ENCODE data around the gene CMTM8.

CMTM8 gene

DNA sequence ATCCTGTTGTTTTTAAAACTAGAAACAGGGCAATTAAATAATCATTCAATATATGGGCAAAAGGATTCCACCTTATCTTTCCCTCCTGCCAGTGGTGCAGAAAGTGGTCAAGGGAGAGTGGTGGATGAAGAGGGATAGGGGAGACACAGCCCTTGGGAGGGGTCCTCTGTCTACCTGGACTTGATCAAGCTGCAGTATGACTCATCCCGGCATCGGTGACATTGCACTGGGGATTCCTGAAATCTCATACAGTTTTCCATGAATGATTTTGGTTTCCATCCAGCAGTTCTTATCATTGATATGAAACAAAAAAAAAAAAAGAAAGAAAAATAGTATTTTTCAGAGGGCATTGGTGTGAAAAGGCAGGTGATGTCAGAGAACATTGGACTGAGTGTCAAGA lies 62.9 kb downstream of the CMTM8 start:
- Histone ChIP-seq H3K36me3 (replicated peaks; ENCODE audit: low read depth, low read length) (no peaks in the 10 kb centered on the region), H2AFZ (ENCODE audit: low read depth, low read length) (no peak overlapping the region), H3K9ac (ENCODE audit: low read length) (no peak overlapping the region), H3K4me1 (ENCODE audit: low read length) (peaks cover 5% of the 10 kb centered on the region), H4K20me1 (ENCODE audit: insufficient read depth, low read length) (no peaks in the 10 kb centered on the region), H3K27me3 (ENCODE audit: low read depth, low read length) (no peaks in the 10 kb centered on the region), H3K27ac (ENCODE audit: low read length) (no peak overlapping the region), H3K9me3 (ENCODE audit: insufficient read depth, low read length) (no peaks in the 10 kb centered on the region), H3K79me2 (ENCODE audit: low read length) (no peaks in the 10 kb centered on the region), H3K4me2 (ENCODE audit: low read length) (no peak overlapping the region), H3K4me3 (ENCODE audit: low read length) (no peak overlapping the region)
- TF ChIP-seq, protein P1, sequence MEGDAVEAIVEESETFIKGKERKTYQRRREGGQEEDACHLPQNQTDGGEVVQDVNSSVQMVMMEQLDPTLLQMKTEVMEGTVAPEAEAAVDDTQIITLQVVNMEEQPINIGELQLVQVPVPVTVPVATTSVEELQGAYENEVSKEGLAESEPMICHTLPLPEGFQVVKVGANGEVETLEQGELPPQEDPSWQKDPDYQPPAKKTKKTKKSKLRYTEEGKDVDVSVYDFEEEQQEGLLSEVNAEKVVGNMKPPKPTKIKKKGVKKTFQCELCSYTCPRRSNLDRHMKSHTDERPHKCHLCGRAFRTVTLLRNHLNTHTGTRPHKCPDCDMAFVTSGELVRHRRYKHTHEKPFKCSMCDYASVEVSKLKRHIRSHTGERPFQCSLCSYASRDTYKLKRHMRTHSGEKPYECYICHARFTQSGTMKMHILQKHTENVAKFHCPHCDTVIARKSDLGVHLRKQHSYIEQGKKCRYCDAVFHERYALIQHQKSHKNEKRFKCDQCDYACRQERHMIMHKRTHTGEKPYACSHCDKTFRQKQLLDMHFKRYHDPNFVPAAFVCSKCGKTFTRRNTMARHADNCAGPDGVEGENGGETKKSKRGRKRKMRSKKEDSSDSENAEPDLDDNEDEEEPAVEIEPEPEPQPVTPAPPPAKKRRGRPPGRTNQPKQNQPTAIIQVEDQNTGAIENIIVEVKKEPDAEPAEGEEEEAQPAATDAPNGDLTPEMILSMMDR (IDR thresholded peaks at IDR 0.05; ENCODE audit: low read depth, low read length): no peak
- TF ChIP-seq EZH2phosphoT487 (IDR thresholded peaks at IDR 0.05; ENCODE audit: low read depth): no peak

DNA sequence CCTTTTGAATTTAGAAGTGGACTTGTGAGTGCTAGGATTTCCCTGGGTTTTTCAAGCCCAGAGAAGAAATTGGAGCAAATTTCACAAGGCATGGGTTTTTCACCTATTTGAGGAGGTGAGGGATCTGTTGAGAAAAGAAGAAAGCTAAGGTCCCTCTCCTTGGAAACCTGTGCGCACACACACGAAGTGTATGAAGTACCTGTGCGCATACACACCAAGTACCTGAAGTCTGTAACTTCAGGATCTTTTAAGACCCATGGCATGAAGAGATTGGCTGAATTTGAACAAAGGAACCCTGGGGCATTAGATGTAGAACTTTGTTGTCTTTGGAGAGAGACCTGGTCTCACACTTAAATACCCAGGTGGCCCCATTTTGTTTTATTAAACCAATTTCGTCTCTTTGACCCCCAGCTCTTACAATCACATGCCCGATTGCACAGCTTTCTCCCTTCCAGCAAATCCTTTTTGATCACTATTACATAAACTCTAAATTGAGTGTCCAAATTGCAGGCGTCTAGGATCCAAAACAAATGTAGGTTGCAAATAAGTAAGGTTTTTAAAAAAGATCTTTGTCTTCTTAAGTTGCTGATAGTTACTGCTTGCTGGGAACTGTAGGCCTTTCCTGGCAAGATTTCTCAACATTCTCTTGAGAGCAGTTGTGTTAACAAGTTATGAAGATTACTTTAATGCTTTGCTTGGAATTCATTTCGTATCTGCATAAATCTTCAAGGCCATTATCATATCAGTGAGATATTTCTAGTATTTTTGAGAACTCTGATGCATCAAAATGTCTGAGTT lies 64.3 kb downstream of the CMTM8 start:
- Histone ChIP-seq H3K36me3 (replicated peaks; ENCODE audit: low read depth, low read length) (no peaks in the 10 kb centered on the region), H2AFZ (ENCODE audit: low read depth, low read length) (no peak overlapping the region), H3K4me2 (ENCODE audit: low read length) (no peak overlapping the region), H3K4me1 (ENCODE audit: low read length) (no peaks in the 10 kb centered on the region), H3K27ac (ENCODE audit: low read length) (no peak overlapping the region), H3K79me2 (ENCODE audit: low read length) (no peaks in the 10 kb centered on the region), H4K20me1 (ENCODE audit: insufficient read depth, low read length) (no peaks in the 10 kb centered on the region), H3K4me3 (ENCODE audit: low read length) (no peak overlapping the region), H3K27me3 (ENCODE audit: low read depth, low read length) (no peaks in the 10 kb centered on the region), H3K9ac (ENCODE audit: low read length) (no peak overlapping the region), H3K9me3 (ENCODE audit: insufficient read depth, low read length) (no peaks in the 10 kb centered on the region)
- TF ChIP-seq, protein P1 (IDR thresholded peaks at IDR 0.05; ENCODE audit: low read depth, low read length): no peak
- TF ChIP-seq EZH2phosphoT487 (IDR thresholded peaks at IDR 0.05; ENCODE audit: low read depth): no peak

DNA sequence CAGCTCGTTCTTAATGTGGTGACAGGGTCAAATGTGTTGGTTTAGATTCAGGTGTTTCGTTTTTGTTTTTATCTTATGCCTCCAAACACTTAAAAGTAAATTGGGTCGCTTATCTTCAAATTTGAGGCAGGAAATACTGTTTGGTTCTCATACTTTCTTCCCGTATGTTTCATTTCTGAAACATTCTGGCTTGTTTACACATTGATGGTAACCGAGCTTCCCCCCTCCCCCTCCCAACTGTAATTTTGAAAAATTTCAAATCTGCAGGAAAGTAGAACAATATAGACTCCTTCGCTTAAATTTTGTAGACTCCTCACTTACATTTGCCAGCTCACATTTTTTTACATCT lies 64.9 kb downstream of the CMTM8 start:
- Histone ChIP-seq H3K36me3 (replicated peaks; ENCODE audit: low read depth, low read length) (no peaks in the 10 kb centered on the region), H3K9me3 (ENCODE audit: insufficient read depth, low read length) (no peaks in the 10 kb centered on the region), H3K27ac (ENCODE audit: low read length) (no peak overlapping the region), H4K20me1 (ENCODE audit: insufficient read depth, low read length) (no peaks in the 10 kb centered on the region), H3K4me3 (ENCODE audit: low read length) (no peak overlapping the region), H3K4me2 (ENCODE audit: low read length) (no peak overlapping the region), H3K4me1 (ENCODE audit: low read length) (no peaks in the 10 kb centered on the region), H3K9ac (ENCODE audit: low read length) (no peak overlapping the region), H3K27me3 (ENCODE audit: low read depth, low read length) (no peaks in the 10 kb centered on the region), H3K79me2 (ENCODE audit: low read length) (no peaks in the 10 kb centered on the region), H2AFZ (ENCODE audit: low read depth, low read length) (no peak overlapping the region)
- no peak for TF ChIP-seq EZH2phosphoT487 (IDR thresholded peaks at IDR 0.05; ENCODE audit: low read depth)

DNA sequence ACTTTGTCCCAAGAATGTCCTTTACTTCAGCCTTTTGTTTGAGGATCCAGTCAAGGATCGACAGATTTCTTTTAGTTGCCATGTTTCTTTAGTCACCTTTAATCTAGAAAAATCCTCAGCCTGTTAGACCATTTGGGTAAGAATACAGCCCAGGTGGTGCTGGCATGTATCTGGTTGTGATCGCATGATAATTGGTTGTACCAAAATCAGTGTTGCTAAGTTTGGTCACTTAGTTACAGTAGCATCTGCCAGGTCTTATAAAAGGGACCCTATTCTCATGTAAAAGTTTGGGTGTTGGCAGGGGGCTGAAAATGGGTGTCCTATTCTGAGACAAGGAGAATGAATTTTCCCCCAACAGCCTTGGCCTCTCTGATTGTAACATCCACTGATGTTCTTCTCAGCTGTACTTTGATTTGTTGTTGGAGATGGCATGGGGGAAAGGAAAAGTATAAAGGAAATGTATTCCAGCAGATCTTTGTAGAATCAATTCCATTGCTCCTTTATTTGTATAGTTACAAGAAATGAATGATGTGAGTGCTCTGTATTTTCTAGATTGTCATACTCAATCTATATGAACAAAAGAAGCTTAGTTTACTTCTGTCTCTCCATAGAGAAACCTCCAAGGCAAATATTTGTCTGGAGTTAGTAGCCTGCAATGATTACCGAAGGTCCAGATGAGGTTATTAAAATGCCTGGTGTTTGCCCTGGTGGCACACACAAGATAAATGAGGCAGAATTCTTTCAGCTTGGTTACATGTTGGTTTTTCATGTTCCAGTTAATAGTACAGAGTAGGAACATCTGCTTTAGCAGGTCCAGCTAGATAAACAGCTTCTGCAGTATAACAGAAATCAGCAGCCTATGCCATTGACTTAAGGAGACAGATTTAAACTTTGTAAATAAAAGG lies 65.7 kb downstream of the CMTM8 start:
- TF ChIP-seq, protein P1 (IDR thresholded peaks at IDR 0.05; ENCODE audit: low read depth, low read length): no peak
- no peak for TF ChIP-seq EZH2phosphoT487 (IDR thresholded peaks at IDR 0.05; ENCODE audit: low read depth)
- Histone ChIP-seq H2AFZ (ENCODE audit: low read depth, low read length) (no peak overlapping the region), H3K79me2 (ENCODE audit: low read length) (no peaks in the 10 kb centered on the region), H3K4me2 (ENCODE audit: low read length) (no peak overlapping the region), H4K20me1 (ENCODE audit: insufficient read depth, low read length) (no peaks in the 10 kb centered on the region), H3K27ac (ENCODE audit: low read length) (no peak overlapping the region), H3K36me3 (replicated peaks; ENCODE audit: low read depth, low read length) (no peaks in the 10 kb centered on the region), H3K9me3 (ENCODE audit: insufficient read depth, low read length) (no peaks in the 10 kb centered on the region), H3K9ac (ENCODE audit: low read length) (no peak overlapping the region), H3K4me1 (ENCODE audit: low read length) (no peaks in the 10 kb centered on the region), H3K4me3 (ENCODE audit: low read length) (no peak overlapping the region), H3K27me3 (ENCODE audit: low read depth, low read length) (no peaks in the 10 kb centered on the region)

All from OCI-LY3 (cell line).